ENCODE measurements around the gene RAPGEF4. TPM values are rescaled to one million over a fixed set of nuclear protein-coding genes. Genes with fewer than 3 reads are reported as not detected.
A peak's percentile ranks its signal among the peaks of the same experiment; 100 is the strongest.

The RAPGEF4 gene
- total and polyA plus RNA-seq, 9 of the 15 experiments (the other 6 are each of a cell fraction or from before 2014, with no cell fraction given): 0.04 to 0.33 (median 0.13) TPM; not detected in 6

GRCh38 chr2:173048897-173049661 lies 313.4 kb downstream of the RAPGEF4 start (continued):
- TF ChIP-seq POLR2H (tag; IDR thresholded peaks at IDR 0.05; ENCODE audit: low read depth) (peak; percentile 55; the same call in 1 of the 2 replicates), CEBPG (CRISPR knock-in tag; IDR thresholded peaks at IDR 0.05) (no peak), CEBPG (tag; conservative IDR thresholded peaks at IDR 0.05 in 1 of 2, IDR thresholded peaks at IDR 0.05 in 1 of 2) (peak; percentile 95 to 98), RCOR1 (IDR thresholded peaks at IDR 0.05; ENCODE audit: borderline replicate concordance in 1 of 2, low read depth in 2 of 2, low read length in 2 of 2) (0 out of 4 replicates have a peak, but pooled peaks of 1 of the 2 experiments have one; percentile 5), DNMT1 (IDR thresholded peaks at IDR 0.05) (no peak), KLF16 (IDR thresholded peaks at IDR 0.05) (no peak), ZNF174 (CRISPR knock-in tag; IDR thresholded peaks at IDR 0.05) (no peak), ZFX (CRISPR knock-in tag; IDR thresholded peaks at IDR 0.05) (no peak), RBM15 (IDR thresholded peaks at IDR 0.05; ENCODE audit: insufficient read depth, low read length) (no peak), JUN (IDR thresholded peaks at IDR 0.05; ENCODE audit: borderline replicate concordance, low read depth, low read length) (peak; percentile 97), JUN (CRISPR knock-in tag; IDR thresholded peaks at IDR 0.05; ENCODE audit: borderline replicate concordance) (no peak), CHAMP1 (IDR thresholded peaks at IDR 0.05) (no peak), SMARCC2 (IDR thresholded peaks at IDR 0.05; ENCODE audit: low read depth) (peak; percentile 84), ATF3 (IDR thresholded peaks at IDR 0.05) (peak; percentile 99), ATF3 (CRISPR knock-in tag; conservative IDR thresholded peaks at IDR 0.05) (peak; percentile 75), HIVEP1 (CRISPR knock-in tag; IDR thresholded peaks at IDR 0.05) (no peak), ZNF140 (CRISPR knock-in tag; IDR thresholded peaks at IDR 0.05) (no peak), NONO (IDR thresholded peaks at IDR 0.05; ENCODE audit: low read depth in 2 of 2, low read length in 1 of 2) (no peak)

All from K562 (cell line).